ENCODE data around the gene NXPH4.

Gene NXPH4

DNA sequence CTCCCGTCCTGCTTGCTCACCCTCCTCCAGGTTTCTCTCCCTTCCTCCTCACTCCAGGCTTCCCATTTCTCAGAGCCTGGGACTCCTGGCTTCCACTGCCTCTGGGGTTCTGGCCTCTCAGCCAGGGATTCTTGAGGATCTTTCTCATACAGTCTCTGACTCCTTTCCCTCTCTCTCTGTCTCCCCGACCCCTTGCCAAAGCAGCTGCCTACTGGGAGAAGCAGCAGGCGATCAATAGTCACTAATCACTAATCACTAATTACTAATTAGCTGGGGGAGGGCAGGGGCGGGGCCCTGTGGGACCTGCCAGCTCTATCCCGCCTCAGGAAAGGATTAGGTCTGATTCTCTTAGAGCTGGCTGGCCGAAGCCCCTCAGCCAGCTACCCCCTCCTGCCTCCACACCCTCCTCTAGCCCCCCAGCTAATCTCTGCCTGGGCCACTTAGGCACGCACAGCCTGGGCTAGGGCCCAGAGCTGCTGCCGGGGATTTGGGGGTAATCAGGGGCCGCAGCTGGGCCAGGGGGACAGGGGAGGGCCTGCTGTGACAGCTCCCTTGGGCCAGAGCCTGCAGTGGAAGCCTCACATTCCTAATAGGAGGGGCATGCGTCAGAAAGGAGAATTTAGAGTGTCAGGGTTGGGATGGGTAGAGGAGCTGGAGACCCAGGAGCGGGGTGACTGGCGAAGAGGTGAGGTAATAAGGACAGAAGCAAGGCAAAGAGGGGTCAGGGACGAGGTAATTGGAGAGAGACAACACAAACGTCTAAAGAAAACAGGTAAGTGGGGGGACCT, 2.8 kb downstream of the NXPH4 start:
- no peak for DNase-seq (ENCODE audit: low read depth)

GRCh38 chr12:57219993-57220754, 3.6 kb downstream of the NXPH4 start:
- no peak for DNase-seq (ENCODE audit: low read depth)

- no peak for DNase-seq (ENCODE audit: low read depth)
Measured at GRCh38 chr12:57220770-57221168, 4.2 kb downstream of the NXPH4 start.

DNA sequence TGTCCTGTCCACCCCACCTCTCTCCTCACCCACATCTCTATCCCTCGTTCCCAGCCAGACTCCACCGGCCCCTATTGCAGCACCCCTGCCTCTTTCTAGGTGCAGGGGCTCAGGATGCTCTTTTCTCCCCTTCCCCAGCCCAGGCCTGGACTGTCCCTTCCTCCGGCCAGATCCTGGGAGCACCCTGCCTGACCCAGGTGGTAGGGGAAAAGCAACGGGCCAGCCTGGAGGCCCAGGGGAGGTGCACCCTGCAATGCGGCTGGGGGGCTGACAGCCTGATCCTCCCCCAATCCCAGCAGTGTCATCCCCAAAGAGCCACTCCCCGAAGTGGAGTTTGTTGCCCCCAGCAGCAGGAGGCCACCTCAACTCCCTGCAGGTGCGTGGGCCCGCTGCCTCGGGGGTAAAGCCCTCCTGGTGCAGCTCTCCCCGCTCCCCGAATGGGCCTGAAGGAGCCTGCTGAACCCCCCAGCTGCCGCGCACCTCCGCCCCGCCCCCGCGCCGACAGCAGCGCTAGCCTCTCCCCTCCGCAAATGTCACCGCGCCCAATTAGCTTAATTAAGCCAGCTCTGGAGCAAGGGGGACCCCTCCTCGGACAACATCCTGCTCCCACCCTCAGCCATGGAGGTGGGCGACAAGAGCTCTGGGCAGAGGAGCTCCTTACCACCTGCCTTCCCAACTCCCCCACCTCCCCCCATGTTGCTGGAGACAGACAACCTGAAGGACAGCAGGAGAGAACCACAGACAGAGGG, 4.7 kb downstream of the NXPH4 start:
- DNase-seq (ENCODE audit: low read depth): no peak

DNA sequence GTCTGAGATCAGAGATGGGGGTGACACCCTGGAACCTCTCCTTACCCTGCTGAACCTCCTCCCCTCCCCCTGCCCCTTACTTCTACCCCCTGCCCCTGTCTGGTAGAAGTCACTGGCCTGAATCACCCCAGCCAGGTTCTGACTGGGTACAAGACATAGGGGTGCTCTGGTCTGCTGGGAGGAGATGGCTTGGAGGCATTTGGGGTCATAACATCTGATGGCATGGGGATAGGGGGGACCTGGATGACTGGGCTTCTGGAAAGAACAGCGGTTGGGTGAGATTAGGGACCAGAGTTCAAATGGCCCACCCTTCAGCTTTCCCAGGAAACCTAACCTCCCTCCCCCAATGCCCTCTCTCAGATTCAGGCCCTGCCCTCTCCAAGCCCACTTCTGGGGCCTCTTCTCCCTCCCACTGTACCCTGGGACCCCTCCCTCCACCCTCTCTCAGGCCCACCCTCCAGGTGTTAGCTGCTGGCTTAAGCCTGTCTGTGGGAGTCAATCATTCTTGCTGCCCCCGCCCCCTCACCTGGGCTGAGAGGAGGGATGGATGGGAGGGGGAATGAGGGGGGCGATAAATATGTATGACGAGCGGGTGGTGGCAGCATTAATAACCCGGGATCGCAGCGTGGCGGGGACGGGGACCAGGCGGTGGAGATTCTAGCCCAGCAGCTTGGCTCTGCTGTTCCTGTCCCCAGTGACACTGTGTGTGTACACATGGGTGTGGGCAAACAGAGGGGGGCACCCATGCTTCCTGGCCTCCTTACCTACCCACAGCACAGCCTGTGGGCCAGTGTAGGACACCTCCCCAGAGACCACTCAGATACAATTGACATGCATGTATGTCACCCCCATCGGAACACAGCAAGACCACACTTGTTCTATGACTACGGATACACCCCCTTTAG, 5.9 kb downstream of the NXPH4 start:
- DNase-seq (ENCODE audit: low read depth): no peak

GRCh38 chr12:57223191-57224165, 6.9 kb downstream of the NXPH4 start:
- DNase-seq (ENCODE audit: low read depth): no peak

DNA sequence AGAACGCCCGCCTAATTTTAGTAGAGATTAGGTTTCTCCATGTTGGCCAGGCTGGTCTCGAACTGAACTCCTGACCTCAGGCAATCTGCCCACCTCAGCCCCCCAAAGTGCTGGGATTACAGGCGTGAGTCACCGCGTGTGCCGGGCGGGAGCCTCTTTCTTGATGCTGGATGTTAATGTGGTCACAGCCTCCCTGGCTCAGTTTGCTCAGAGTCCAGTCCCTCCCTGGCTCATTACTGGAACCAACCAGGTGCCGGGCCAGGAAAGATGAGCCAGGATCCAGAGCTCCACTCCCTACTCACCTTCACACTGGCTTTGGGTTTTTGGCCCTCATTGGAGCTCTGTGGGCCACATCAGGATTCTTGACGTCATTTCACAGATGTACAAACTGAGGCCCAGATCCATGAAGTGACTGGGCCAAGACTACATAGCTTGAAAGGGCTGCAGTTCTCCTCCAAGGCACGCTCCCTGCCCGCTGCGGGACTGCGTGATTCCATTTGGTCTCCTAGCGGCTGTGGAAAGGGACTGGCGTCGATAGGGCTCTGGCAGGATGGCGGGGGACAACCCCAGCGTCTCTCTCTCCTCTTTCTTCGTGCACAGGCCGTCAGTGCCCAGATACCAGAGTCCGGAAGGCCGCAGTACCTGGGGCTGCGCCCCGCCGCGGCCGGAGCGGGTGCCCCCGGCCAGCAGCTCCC, 7.8 kb downstream of the NXPH4 start:
- no peak for DNase-seq (ENCODE audit: low read depth)

GRCh38 chr12:57224973-57225679, 8.5 kb downstream of the NXPH4 start:
- DNase-seq (ENCODE audit: low read depth): no peak

- DNase-seq (ENCODE audit: low read depth): no peak
Measured at GRCh38 chr12:57225680-57226210, 9.2 kb downstream of the NXPH4 start.

DNA sequence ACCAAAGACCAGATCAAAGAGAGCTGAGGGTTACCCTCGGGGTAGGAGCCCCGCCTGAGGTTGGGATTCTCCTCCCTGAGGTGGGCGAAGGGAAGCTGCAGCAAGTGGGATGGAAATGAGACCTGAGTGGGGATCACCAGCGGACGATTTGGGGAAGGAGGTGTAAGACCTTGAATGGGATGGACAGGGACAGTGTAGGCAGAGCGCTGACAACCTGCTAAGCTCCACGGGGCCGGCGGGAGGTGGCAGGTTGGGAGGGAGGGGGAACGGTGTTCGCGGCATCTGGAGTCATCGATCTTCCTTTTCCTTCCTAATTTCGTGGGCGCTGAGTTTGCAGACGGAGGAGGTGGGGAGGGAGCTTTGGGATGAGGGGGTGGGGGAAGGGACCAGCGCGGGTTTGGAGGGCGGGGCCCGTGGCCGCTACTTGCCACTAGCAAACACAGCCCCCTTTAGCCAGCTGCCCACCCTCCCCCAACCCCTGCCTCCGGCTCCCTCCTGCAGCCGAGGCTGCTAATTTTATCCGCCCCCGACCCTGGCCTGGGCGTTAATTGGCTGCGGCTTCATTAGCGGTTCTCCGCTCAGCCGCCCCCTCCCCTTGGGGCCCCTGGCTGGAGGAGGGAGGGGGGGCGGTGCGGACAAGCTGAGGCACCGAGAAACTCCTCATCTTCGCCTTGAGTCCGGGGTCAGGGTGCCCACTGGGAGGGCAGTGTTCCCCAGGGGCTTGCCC, 10.2 kb downstream of the NXPH4 start:
- no peak for DNase-seq (ENCODE audit: low read depth)

DNA sequence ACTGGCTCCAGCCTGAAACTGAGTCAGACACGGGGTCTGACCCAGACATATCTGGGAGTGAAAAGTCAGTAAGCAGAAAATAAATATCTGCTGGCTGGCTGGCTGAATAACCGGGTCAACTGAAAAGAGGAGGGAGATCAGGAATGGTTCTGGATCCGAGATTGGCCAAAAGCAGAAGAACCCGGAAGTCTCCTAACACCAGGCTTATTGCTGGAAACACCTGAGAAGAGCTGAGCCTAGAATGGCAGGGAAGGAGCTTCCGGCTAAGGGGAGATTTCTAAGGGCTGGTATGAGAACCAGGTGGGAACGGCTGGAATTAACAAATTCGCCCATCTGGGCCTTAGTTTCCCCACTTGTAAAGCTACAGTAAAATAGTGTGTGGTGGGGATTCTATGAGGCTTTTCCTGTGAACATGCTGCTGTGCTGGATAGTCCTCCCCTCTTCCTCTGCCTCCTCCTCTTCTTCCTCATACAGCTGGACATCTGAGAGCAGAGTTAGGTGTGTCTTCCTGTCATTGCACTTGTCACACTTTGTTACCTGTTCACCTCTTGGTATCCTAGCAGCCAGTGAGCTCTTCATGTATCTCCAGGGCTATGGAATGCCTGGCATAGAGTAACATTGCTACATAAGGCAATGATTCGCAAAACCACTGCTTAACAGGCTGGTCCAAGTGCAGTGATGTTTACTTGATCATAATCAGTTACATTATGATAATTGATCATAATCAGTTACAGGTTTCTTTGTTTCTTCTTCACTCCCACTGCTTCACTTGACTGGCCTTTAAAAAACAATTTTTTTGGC, 10.9 kb downstream of the NXPH4 start:
- peak; percentile 31 for DNase-seq (ENCODE audit: low read depth)

GRCh38 chr12:57229046-57229633, 12.5 kb downstream of the NXPH4 start:
- peak; percentile 43 for DNase-seq (ENCODE audit: low read depth)

DNA sequence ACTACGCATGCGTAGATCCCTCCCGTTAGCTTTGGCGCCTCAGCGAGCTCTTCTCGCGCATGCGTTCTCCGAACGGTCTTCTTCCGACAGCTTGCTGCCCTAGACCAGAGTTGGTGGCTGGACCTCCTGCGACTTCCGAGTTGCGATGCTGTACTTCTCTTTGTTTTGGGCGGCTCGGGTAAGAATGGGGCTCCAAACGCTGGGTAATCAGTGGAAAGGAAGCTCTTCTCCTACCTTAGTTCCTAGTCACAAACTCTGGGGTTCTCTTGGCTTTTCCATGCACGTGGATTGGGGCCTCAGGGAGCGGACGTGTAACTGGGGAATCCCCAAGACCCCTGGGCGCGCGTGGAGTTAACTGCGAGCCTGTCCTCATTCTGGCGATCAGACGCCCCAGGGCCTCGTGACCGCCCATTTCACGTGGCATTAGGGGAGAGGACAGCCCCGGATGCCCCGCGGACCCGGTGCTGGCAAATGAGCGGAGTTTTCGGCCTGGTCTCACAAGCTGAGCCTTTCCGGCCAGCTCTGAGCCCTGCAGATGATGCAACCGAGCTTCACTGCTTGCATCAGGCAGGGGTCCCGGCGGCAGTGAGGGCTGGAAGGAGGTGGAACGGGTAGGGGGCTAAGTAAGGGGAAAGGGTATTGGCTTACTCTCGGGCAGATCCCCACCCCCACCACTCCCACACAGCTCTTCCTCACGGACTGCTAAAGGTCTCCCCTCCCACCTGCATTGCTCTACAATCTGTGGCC, 13.2 kb downstream of the NXPH4 start, which contains the start of gene SHMT2:
TSS of gene SHMT2 (plus strand) at position 78 of the 747 bp plus-strand sequence. CDS start at position 146, 68 bp downstream.
- DNase-seq (ENCODE audit: low read depth): peak; percentile 97

GRCh38 chr12:57230381-57231155, 14.0 kb downstream of the NXPH4 start:
- no peak for DNase-seq (ENCODE audit: low read depth)

Data from ELR (cell line).